Vagina (tissue), 2 donors: ENCODE measurements around the gene RAD9A.

Experiments used
- CTCF ChIP-seq, 3 experiments: fragments of 450-650 bp in 2 of 3; fragments of 200-600 bp in 1 of 3; sonication (generic) in 1 of 3; IDR thresholded peaks; one replicate each; pipeline ENCODE4 v1.5.1; 2017 to 2019; ENCODE audit warnings: antibody characterized with exemption in 3 of 3, mild to moderate bottlenecking in 2 of 3, moderate library complexity in 2 of 3
- POLR2A ChIP-seq, 2 donors: fragments of 450-650 bp; IDR thresholded peaks; one replicate each; pipeline ENCODE4 v1.6.1; 2017; ENCODE audit warnings: antibody characterized with exemption in 2 of 2, mild to moderate bottlenecking in 2 of 2, moderate library complexity in 2 of 2

GRCh38 chr11:67410369-67410831 is 18.6 kb downstream of the RAD9A start:
- no peak for TF ChIP-seq POLR2A (IDR thresholded peaks at IDR 0.05)
- TF ChIP-seq CTCF (IDR thresholded peaks at IDR 0.05): no peak
